ENCODE data around the gene KY.

KY gene

GRCh38 chr3:134685929-134686802, 35.3 kb upstream of the KY start:
- H3K4me1 ChIP-seq (ENCODE audit: low read length), result no peaks in the 10 kb centered on the region
- H3K27me3 ChIP-seq (ENCODE audit: low read depth, low read length), result peaks cover 27% of the 10 kb centered on the region; the same call in 1 of the 2 replicates
- no peaks in the 10 kb centered on the region for H3K9me3 ChIP-seq (ENCODE audit: insufficient read depth, low read length)
- TF ChIP-seq EZH2phosphoT487 (IDR thresholded peaks at IDR 0.05; ENCODE audit: low read depth), result no peak
- TF ChIP-seq, protein P1, sequence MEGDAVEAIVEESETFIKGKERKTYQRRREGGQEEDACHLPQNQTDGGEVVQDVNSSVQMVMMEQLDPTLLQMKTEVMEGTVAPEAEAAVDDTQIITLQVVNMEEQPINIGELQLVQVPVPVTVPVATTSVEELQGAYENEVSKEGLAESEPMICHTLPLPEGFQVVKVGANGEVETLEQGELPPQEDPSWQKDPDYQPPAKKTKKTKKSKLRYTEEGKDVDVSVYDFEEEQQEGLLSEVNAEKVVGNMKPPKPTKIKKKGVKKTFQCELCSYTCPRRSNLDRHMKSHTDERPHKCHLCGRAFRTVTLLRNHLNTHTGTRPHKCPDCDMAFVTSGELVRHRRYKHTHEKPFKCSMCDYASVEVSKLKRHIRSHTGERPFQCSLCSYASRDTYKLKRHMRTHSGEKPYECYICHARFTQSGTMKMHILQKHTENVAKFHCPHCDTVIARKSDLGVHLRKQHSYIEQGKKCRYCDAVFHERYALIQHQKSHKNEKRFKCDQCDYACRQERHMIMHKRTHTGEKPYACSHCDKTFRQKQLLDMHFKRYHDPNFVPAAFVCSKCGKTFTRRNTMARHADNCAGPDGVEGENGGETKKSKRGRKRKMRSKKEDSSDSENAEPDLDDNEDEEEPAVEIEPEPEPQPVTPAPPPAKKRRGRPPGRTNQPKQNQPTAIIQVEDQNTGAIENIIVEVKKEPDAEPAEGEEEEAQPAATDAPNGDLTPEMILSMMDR (IDR thresholded peaks at IDR 0.05; ENCODE audit: low read depth, low read length), result no peak
- H3K4me2 ChIP-seq (ENCODE audit: low read length), result no peak overlapping the region
- no peak overlapping the region for H2AFZ ChIP-seq (ENCODE audit: low read depth, low read length)
- H3K4me3 ChIP-seq (ENCODE audit: low read length), result no peak overlapping the region
- H3K27ac ChIP-seq (ENCODE audit: low read length), result no peak overlapping the region
- H3K79me2 ChIP-seq (ENCODE audit: low read length), result no peaks in the 10 kb centered on the region
- H3K36me3 ChIP-seq (replicated peaks; ENCODE audit: low read depth, low read length), result no peaks in the 10 kb centered on the region
- H3K9ac ChIP-seq (ENCODE audit: low read length), result no peak overlapping the region
- no peaks in the 10 kb centered on the region for H4K20me1 ChIP-seq (ENCODE audit: insufficient read depth, low read length)

DNA sequence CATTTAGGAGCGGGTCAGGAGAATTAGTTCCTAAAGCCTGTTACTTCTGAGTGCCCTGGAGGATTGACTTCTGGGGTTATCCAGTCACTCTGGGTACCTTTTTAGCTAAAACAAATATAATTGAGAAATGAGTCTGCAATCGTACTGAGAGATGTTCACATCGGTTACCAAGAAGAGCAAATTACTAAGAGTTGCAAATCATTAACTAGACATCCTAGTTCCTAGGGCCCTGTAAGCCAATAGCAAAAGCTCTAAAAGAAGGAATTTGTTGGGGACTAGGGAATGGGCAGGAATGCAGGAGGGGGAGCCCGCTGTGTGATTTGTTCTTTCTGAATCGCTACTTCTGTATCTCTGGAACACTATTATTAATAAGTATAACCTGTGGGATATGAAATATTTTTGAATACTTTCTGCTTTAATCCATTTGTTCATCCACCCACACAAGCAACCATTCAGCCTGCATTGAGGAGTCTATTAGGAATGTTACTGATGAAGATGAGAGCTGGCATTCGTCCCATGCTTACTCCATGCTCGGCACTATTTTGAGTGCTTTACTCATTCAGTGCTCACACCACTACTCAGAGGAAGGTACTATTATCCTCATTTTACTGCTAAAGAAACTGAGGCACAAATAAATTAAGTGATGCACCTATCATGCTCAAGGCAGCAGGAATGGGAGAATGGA, 31.5 kb upstream of the KY start:
- Histone ChIP-seq H3K27ac (ENCODE audit: low read length) (no peak overlapping the region), H3K4me1 (ENCODE audit: low read length) (no peaks in the 10 kb centered on the region), H3K4me2 (ENCODE audit: low read length) (no peak overlapping the region), H2AFZ (ENCODE audit: low read depth, low read length) (no peak overlapping the region), H3K4me3 (ENCODE audit: low read length) (no peak overlapping the region), H3K36me3 (replicated peaks; ENCODE audit: low read depth, low read length) (no peaks in the 10 kb centered on the region), H4K20me1 (ENCODE audit: insufficient read depth, low read length) (no peaks in the 10 kb centered on the region), H3K27me3 (ENCODE audit: low read depth, low read length) (peaks cover 25% of the 10 kb centered on the region; the same call in 1 of the 2 replicates), H3K79me2 (ENCODE audit: low read length) (no peaks in the 10 kb centered on the region), H3K9ac (ENCODE audit: low read length) (no peak overlapping the region), H3K9me3 (ENCODE audit: insufficient read depth, low read length) (no peaks in the 10 kb centered on the region)
- TF ChIP-seq, protein P1 (IDR thresholded peaks at IDR 0.05; ENCODE audit: low read depth, low read length), result no peak
- no peak for TF ChIP-seq EZH2phosphoT487 (IDR thresholded peaks at IDR 0.05; ENCODE audit: low read depth)

DNA sequence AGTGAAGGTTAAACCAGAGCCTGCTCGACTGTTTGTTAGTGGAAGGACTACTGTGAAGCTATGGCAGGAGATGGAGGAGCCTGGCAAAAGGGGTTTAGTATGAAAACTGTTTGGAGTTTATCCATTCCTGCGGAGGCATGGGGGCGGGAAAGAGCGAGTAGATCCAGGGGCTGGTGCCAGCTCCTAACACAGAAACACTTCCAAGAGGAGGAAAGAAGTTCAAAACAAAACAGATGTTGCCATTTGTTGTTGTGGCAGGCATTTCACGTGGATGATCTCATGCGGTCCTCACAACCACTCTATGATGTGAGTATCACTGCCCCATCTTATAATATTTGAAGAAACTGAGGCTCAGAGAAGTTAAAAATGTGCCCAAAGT, 30.7 kb upstream of the KY start:
- Histone ChIP-seq H3K27ac (ENCODE audit: low read length) (no peak overlapping the region), H3K4me3 (ENCODE audit: low read length) (no peak overlapping the region), H2AFZ (ENCODE audit: low read depth, low read length) (no peak overlapping the region), H4K20me1 (ENCODE audit: insufficient read depth, low read length) (no peaks in the 10 kb centered on the region), H3K36me3 (replicated peaks; ENCODE audit: low read depth, low read length) (no peaks in the 10 kb centered on the region), H3K79me2 (ENCODE audit: low read length) (no peaks in the 10 kb centered on the region), H3K4me2 (ENCODE audit: low read length) (no peak overlapping the region), H3K9me3 (ENCODE audit: insufficient read depth, low read length) (no peaks in the 10 kb centered on the region), H3K4me1 (ENCODE audit: low read length) (no peaks in the 10 kb centered on the region), H3K9ac (ENCODE audit: low read length) (no peak overlapping the region), H3K27me3 (ENCODE audit: low read depth, low read length) (peaks cover 22% of the 10 kb centered on the region; the same call in 1 of the 2 replicates)
- TF ChIP-seq, protein P1 (IDR thresholded peaks at IDR 0.05; ENCODE audit: low read depth, low read length), result no peak
- no peak for TF ChIP-seq EZH2phosphoT487 (IDR thresholded peaks at IDR 0.05; ENCODE audit: low read depth)

GRCh38 chr3:134680796-134681521, 30.1 kb upstream of the KY start:
- H2AFZ ChIP-seq (ENCODE audit: low read depth, low read length), result no peak overlapping the region
- H3K4me1 ChIP-seq (ENCODE audit: low read length), result no peaks in the 10 kb centered on the region
- no peak overlapping the region for H3K27ac ChIP-seq (ENCODE audit: low read length)
- H3K9ac ChIP-seq (ENCODE audit: low read length), result no peak overlapping the region
- no peaks in the 10 kb centered on the region for H3K79me2 ChIP-seq (ENCODE audit: low read length)
- H3K27me3 ChIP-seq (ENCODE audit: low read depth, low read length), result peaks cover 22% of the 10 kb centered on the region; the same call in 1 of the 2 replicates
- no peaks in the 10 kb centered on the region for H4K20me1 ChIP-seq (ENCODE audit: insufficient read depth, low read length)
- no peak overlapping the region for H3K4me3 ChIP-seq (ENCODE audit: low read length)
- no peak overlapping the region for H3K4me2 ChIP-seq (ENCODE audit: low read length)
- no peaks in the 10 kb centered on the region for H3K9me3 ChIP-seq (ENCODE audit: insufficient read depth, low read length)
- no peak for TF ChIP-seq EZH2phosphoT487 (IDR thresholded peaks at IDR 0.05; ENCODE audit: low read depth)
- TF ChIP-seq, protein P1 (IDR thresholded peaks at IDR 0.05; ENCODE audit: low read depth, low read length), result no peak
- H3K36me3 ChIP-seq (replicated peaks; ENCODE audit: low read depth, low read length), result no peaks in the 10 kb centered on the region

Measured in OCI-LY3 (cell line).